Esophagus squamous epithelium (tissue), 4 donors: ENCODE results near the gene DPH2.

Source experiments
- CTCF ChIP-seq, 6 experiments: fragments of 450-650 bp in 4 of 6; fragments of 200-600 bp in 2 of 6; sonication (generic) in 2 of 6; IDR thresholded peaks; one replicate each; pipeline ENCODE4 v1.5.1; 2016 to 2019; ENCODE audit warnings: antibody characterized with exemption in 6 of 6, mild to moderate bottlenecking in 4 of 6, moderate library complexity in 4 of 6
- POLR2A ChIP-seq, 4 donors: fragments of 450-650 bp; IDR thresholded peaks; one replicate each; pipeline ENCODE4 v1.6.1; 2017; ENCODE audit warnings: antibody characterized with exemption in 4 of 4, mild to moderate bottlenecking in 4 of 4, moderate library complexity in 3 of 4

GRCh38 chr1:44000122-44000665 is 30.4 kb downstream of the DPH2 start:
- TF ChIP-seq CTCF (IDR thresholded peaks at IDR 0.05) (no peak), POLR2A (IDR thresholded peaks at IDR 0.05) (no peak)
